ENCODE results near the gene SON.

SON gene

DNA sequence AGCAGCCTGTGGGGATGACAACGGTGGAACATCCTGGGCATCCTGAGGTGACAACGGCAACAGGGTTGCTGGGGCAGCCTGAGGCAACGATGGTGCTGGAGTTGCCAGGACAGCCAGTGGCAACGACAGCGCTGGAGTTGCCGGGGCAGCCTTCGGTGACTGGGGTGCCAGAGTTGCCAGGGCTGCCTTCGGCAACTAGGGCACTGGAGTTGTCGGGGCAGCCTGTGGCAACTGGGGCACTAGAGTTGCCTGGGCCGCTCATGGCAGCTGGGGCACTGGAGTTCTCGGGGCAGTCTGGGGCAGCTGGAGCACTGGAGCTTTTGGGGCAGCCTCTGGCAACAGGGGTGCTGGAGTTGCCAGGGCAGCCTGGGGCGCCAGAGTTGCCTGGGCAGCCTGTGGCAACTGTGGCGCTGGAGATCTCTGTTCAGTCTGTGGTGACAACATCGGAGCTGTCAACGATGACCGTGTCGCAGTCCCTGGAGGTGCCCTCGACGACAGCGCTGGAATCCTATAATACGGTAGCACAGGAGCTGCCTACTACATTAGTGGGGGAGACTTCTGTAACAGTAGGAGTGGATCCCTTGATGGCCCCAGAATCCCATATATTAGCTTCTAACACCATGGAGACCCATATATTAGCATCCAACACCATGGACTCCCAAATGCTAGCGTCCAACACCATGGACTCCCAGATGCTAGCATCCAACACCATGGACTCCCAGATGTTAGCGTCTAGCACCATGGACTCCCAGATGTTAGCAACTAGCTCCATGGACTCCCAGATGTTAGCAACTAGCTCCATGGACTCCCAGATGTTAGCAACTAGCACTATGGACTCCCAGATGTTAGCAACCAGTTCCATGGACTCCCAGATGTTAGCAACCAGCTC, 8.2 kb downstream of the SON start:
- no peak for DNase-seq
- Histone ChIP-seq H3K4me3 (ENCODE audit: low read depth, low read length) (no peak overlapping the region), H3K27me3 (replicated peaks) (no peaks in the 10 kb centered on the region), H3K36me3 (replicated peaks) (peaks cover 79% of the 10 kb centered on the region), H3K27ac (no peak overlapping the region)
- no peak for TF ChIP-seq CTCF (IDR thresholded peaks at IDR 0.05; ENCODE audit: low read depth, low read length, missing control alignments)
- in situ Hi-C loops (cut with HindIII; ENCODE audit: low pct_ligation_motif_present, low sequenced_read_pairs): no loop called here

GRCh38 chr21:33551664-33552063, 8.8 kb downstream of the SON start:
- TF ChIP-seq CTCF (IDR thresholded peaks at IDR 0.05; ENCODE audit: low read depth, low read length, missing control alignments): no peak
- peaks cover 81% of the 10 kb centered on the region for H3K36me3 ChIP-seq (replicated peaks)
- H3K27me3 ChIP-seq (replicated peaks): no peaks in the 10 kb centered on the region
- H3K4me3 ChIP-seq (ENCODE audit: low read depth, low read length): no peak overlapping the region
- no peak overlapping the region for H3K27ac ChIP-seq
- no peak for DNase-seq
- in situ Hi-C loops (cut with HindIII; ENCODE audit: low pct_ligation_motif_present, low sequenced_read_pairs): no loop called here

DNA sequence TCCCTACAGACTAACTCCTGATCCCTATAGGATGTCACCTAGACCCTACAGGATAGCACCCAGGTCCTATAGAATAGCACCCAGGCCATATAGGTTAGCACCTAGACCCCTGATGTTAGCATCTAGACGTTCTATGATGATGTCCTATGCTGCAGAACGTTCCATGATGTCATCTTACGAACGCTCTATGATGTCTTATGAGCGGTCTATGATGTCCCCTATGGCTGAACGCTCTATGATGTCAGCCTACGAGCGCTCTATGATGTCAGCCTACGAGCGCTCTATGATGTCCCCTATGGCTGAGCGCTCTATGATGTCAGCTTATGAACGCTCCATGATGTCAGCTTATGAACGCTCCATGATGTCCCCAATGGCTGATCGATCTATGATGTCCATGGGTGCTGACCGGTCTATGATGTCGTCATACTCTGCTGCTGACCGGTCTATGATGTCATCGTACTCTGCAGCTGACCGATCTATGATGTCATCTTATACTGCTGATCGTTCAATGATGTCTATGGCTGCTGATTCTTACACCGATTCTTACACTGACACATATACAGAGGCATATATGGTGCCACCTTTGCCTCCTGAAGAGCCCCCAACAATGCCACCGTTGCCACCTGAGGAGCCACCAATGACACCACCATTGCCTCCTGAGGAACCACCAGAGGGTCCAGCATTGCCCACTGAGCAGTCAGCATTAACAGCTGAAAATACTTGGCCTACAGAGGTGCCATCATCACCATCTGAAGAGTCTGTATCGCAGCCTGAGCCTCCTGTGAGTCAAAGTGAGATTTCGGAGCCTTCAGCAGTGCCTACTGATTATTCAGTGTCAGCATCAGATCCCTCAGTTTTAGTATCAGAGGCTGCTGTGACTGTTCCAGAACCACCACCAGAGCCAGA, 9.5 kb downstream of the SON start:
- H3K27ac ChIP-seq: no peak overlapping the region
- no peak overlapping the region for H3K4me3 ChIP-seq (ENCODE audit: low read depth, low read length)
- TF ChIP-seq CTCF (IDR thresholded peaks at IDR 0.05; ENCODE audit: low read depth, low read length, missing control alignments): no peak
- H3K27me3 ChIP-seq (replicated peaks): no peaks in the 10 kb centered on the region
- H3K36me3 ChIP-seq (replicated peaks): peaks cover 79% of the 10 kb centered on the region
- DNase-seq: no peak
- in situ Hi-C loops (cut with HindIII; ENCODE audit: low pct_ligation_motif_present, low sequenced_read_pairs): no loop called here

DNA sequence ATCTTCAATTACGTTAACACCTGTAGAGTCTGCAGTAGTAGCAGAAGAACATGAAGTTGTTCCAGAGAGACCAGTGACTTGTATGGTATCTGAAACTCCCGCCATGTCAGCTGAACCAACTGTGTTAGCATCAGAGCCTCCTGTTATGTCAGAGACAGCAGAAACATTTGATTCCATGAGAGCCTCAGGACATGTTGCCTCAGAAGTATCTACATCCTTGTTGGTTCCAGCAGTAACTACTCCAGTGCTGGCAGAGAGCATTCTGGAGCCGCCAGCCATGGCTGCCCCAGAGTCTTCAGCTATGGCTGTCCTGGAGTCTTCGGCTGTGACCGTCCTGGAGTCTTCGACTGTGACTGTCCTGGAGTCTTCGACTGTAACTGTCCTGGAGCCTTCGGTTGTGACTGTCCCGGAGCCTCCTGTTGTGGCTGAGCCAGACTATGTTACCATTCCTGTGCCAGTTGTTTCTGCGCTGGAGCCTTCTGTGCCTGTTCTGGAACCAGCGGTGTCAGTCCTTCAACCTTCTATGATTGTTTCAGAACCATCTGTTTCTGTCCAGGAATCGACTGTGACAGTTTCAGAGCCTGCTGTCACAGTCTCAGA, 10.3 kb downstream of the SON start:
- no peak for TF ChIP-seq CTCF (IDR thresholded peaks at IDR 0.05; ENCODE audit: low read depth, low read length, missing control alignments)
- in situ Hi-C loops (cut with HindIII; ENCODE audit: low pct_ligation_motif_present, low sequenced_read_pairs): no loop called here
- H3K27ac ChIP-seq: no peak overlapping the region
- peaks cover 84% of the 10 kb centered on the region for H3K36me3 ChIP-seq (replicated peaks)
- DNase-seq: no peak
- H3K27me3 ChIP-seq (replicated peaks): no peaks in the 10 kb centered on the region
- H3K4me3 ChIP-seq (ENCODE audit: low read depth, low read length): no peak overlapping the region

DNA sequence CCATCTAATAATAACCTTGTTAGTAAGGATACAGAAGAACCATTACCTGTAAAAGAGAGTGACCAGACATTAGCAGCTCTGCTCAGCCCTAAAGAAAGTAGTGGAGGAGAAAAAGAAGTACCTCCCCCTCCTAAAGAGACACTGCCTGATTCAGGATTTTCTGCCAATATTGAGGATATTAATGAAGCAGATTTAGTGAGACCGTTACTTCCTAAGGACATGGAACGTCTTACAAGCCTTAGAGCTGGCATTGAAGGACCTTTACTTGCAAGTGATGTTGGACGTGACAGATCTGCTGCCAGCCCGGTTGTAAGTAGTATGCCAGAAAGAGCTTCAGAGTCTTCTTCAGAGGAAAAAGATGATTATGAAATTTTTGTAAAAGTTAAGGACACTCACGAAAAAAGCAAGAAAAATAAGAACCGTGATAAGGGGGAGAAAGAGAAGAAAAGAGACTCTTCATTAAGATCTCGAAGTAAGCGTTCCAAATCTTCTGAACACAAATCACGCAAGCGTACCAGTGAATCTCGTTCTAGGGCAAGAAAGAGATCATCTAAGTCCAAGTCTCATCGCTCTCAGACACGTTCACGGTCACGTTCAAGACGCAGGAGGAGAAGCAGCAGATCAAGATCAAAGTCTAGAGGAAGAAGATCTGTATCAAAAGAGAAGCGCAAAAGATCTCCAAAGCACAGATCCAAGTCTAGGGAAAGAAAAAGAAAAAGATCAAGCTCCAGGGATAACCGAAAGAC, 11.6 kb downstream of the SON start:
- no peak for DNase-seq
- H3K27me3 ChIP-seq (replicated peaks): no peaks in the 10 kb centered on the region
- in situ Hi-C loops (cut with HindIII; ENCODE audit: low pct_ligation_motif_present, low sequenced_read_pairs): no loop called here
- no peak overlapping the region for H3K4me3 ChIP-seq (ENCODE audit: low read depth, low read length)
- no peak for TF ChIP-seq CTCF (IDR thresholded peaks at IDR 0.05; ENCODE audit: low read depth, low read length, missing control alignments)
- H3K27ac ChIP-seq: no peak overlapping the region
- peaks cover 88% of the 10 kb centered on the region for H3K36me3 ChIP-seq (replicated peaks)

Data from brain microvascular endothelial cell (primary cell).